Endodermal cell (in vitro differentiated cells): ENCODE results near the gene INSC. TPM values are rescaled to one million over a fixed set of nuclear protein-coding genes. Genes with fewer than 3 reads are reported as not detected.

ENCODE experiments used
- DNase-seq: peaks from one replicate; pipeline ENCODE4 v3.0.0-alpha.2; 2017
- H3K27ac ChIP-seq: 2 replicates; pipeline ENCODE4 v1.5.1; 2013; ENCODE audit warnings: mild to moderate bottlenecking, low read depth, low read length, moderate library complexity
- H3K27me3 ChIP-seq: 2 replicates; pipeline ENCODE4 v1.6.1; 2013; ENCODE audit warnings: mild to moderate bottlenecking, low read length, moderate library complexity; ENCODE audit not compliant: insufficient read depth, control insufficient read depth, poor library complexity, severe bottlenecking
- H3K36me3 ChIP-seq: 2 replicates; pipeline ENCODE4 v1.7.0; 2013; ENCODE audit warnings: mild to moderate bottlenecking, low read length, moderate library complexity; ENCODE audit not compliant: control insufficient read depth, insufficient read depth
- H3K4me1 ChIP-seq: one replicate; pipeline ENCODE4 v1.7.0; 2013; ENCODE audit warnings: low read length; ENCODE audit not compliant: control insufficient read depth, insufficient read depth
- H3K4me3 ChIP-seq: 2 replicates; pipeline ENCODE4 v1.5.1; 2013; ENCODE audit warnings: mild to moderate bottlenecking, low read length, moderate library complexity
- H3K9ac ChIP-seq: 2 replicates; pipeline ENCODE4 v1.6.1; 2013; ENCODE audit warnings: mild to moderate bottlenecking, low read length, moderate library complexity; ENCODE audit not compliant: poor library complexity, severe bottlenecking; ENCODE audit errors: extremely low read depth
- H3K9me3 ChIP-seq: 2 replicates; pipeline ENCODE4 v1.6.1; 2013; ENCODE audit warnings: mild to moderate bottlenecking, low read length, moderate library complexity; ENCODE audit not compliant: control insufficient read depth
- H3K27ac Mint-ChIP-seq: 2 replicates; pipeline ENCODE4 v1.8.0; 2020; ENCODE audit warnings: mixed read lengths
- H3K27me3 Mint-ChIP-seq: 2 replicates; pipeline ENCODE4 v1.8.0; 2021; ENCODE audit warnings: mild to moderate bottlenecking, mixed read lengths; ENCODE audit not compliant: insufficient read depth
- H3K36me3 Mint-ChIP-seq: 2 replicates; pipeline ENCODE4 v1.8.0; 2020; ENCODE audit warnings: low read depth, mixed read lengths
- H3K4me1 Mint-ChIP-seq: 2 replicates; pipeline ENCODE4 v1.8.0; 2020; ENCODE audit warnings: mixed read lengths
- H3K4me3 Mint-ChIP-seq: 2 replicates; pipeline ENCODE4 v1.8.0; 2020; ENCODE audit warnings: mild to moderate bottlenecking, moderate library complexity, mixed read lengths
- H3K9me3 Mint-ChIP-seq: 2 replicates; pipeline ENCODE4 v1.8.0; 2020; ENCODE audit warnings: mild to moderate bottlenecking, mixed read lengths
- CTCF ChIP-seq: fragments of 200-600 bp; sonication (generic); conservative IDR thresholded peaks from 2 replicates; pipeline ENCODE4 v1.5.0; 2021; ENCODE audit warnings: antibody characterized with exemption, mild to moderate bottlenecking
- WGBS, 2 experiments: methylation state at CpG; one replicate each; pipeline versions ENCODE4 v1.1.5 to v1.1.7; 2013; ENCODE audit warnings: missing lambda C conversion rate in 2 of 2, mixed read lengths in 1 of 2; ENCODE audit not compliant: insufficient coverage in 1 of 2, insufficient read length in 1 of 2; 5-methylcytosine and 5-hydroxymethylcytosine counted together
- total RNA-seq, 2 donors: library from RNA; stranded (reverse); fragmentation: NEBNext Ultra II Directional in 1 of 2; extraction: Animal tissue kit (Norgen Biotek cat#: 25700) in 1 of 2; gene quantifications; 2 replicates in 1 of 2; 3 replicates in 1 of 2; pipeline ENCODE4 v1.2.1, GENCODE V29; 2021

Gene INSC
- total RNA-seq, 2 donors from 2014 or later = not detected

DNA sequence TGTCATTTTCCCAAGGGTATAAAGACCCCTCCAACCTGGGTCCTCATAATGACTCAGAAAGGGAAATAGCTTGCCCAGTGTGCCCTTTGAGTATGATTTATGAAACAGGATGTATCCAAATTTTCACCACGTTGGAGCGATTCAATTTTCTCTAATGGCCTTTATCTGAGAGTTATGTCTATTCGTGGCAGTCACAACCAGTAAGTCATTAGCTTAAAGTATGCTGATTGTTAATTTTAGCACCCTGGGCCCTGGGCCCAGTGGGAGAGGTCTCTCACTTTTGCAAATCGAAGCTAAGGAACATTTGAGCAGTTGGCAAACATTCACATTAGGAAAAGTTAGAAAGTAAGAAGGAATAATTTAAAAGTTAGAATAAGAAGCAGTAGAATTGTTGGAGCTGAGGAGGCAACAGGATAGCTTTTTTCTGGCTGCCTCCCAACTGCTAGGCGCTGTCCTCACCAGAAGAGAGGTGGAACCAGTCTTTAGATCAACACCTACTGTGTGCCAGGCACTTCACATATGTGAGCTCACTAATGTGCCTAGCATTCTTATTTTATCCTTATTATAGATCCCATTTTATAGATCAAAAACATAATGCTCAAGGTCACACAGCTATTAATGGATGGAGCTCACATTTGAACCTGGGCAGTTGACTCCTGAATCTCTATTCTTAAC lies 24.5 kb downstream of the INSC start:
- Histone ChIP-seq H3K9ac (no peak overlapping the region), H3K9me3 (no peaks in the 10 kb centered on the region), H3K27ac (no peak overlapping the region), H3K4me3 (no peak overlapping the region), H3K36me3 (no peaks in the 10 kb centered on the region), H3K27me3 (no peaks in the 10 kb centered on the region), H3K4me1 (no peaks in the 10 kb centered on the region)
- no peak overlapping the region for H3K4me3 Mint-ChIP-seq
- H3K27ac Mint-ChIP-seq = no peak overlapping the region
- TF ChIP-seq CTCF = no peak
- H3K27me3 Mint-ChIP-seq = peaks cover 2% of the 10 kb centered on the region
- H3K9me3 Mint-ChIP-seq = no peaks in the 10 kb centered on the region
- H3K36me3 Mint-ChIP-seq = no peaks in the 10 kb centered on the region
- no peaks in the 10 kb centered on the region for H3K4me1 Mint-ChIP-seq
- DNase-seq = no peak
- 85 to 93% methylated on average over 4 to 5 of the region's 5 CpGs for WGBS, 2 experiments

DNA sequence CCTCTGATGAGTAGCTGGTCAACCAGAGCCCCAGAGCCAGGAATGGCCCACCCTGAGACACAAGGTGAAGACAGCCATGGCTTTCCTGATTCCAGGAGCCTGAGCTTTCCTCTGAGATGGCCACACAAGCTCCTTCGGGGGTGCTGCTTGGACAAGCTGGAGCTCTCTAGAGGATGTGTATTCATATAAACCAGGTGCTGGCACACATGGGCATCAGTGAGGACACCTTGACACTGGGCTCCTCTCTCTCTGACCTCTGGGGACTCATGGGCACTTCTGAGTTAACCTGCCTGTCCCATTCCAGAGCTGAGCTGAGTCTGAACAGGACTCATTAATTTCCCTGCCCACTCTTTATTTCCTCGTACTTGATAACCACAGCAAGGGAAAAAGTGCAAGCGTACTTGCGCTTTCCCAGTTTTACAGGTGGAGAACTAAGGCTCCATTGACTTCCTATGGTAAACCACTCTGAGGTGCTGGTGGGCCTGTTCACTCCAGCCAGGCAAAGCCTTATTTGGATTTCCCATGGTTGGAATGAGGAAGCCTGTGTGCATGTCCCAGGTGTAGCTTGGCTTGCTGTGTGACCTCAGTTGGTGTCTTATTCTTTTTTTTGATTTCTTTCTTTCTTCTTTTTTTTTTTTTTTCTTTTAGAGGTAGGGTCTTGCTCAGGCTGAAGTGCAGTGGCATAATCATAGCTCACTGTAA lies 25.4 kb downstream of the INSC start:
- TF ChIP-seq CTCF = no peak
- no peak overlapping the region for H3K27ac ChIP-seq
- H3K4me1 ChIP-seq = no peaks in the 10 kb centered on the region
- no peaks in the 10 kb centered on the region for H3K36me3 ChIP-seq
- Mint-ChIP-seq H3K4me1 (peaks cover 8% of the 10 kb centered on the region), H3K36me3 (no peaks in the 10 kb centered on the region), H3K4me3 (no peak overlapping the region), H3K27me3 (peaks cover 2% of the 10 kb centered on the region), H3K9me3 (no peaks in the 10 kb centered on the region), H3K27ac (no peak overlapping the region)
- no peaks in the 10 kb centered on the region for H3K27me3 ChIP-seq
- DNase-seq = no peak
- H3K9ac ChIP-seq = no peak overlapping the region
- H3K9me3 ChIP-seq = no peaks in the 10 kb centered on the region
- H3K4me3 ChIP-seq = no peak overlapping the region
- WGBS, 2 experiments = 96% methylated on average over 4 of the region's 4 CpGs

GRCh38 chr11:15141381-15141780 lies 26.7 kb downstream of the INSC start:
- no peaks in the 10 kb centered on the region for H3K9me3 ChIP-seq
- H3K9ac ChIP-seq = no peak overlapping the region
- H3K4me3 Mint-ChIP-seq = no peak overlapping the region
- H3K27ac Mint-ChIP-seq = no peak overlapping the region
- no peak for TF ChIP-seq CTCF
- H3K36me3 Mint-ChIP-seq = no peaks in the 10 kb centered on the region
- H3K4me3 ChIP-seq = no peak overlapping the region
- H3K27ac ChIP-seq = no peak overlapping the region
- H3K4me1 ChIP-seq = no peaks in the 10 kb centered on the region
- H3K27me3 Mint-ChIP-seq = no peaks in the 10 kb centered on the region
- no peaks in the 10 kb centered on the region for H3K9me3 Mint-ChIP-seq
- WGBS, 2 experiments = 90 to 91% methylated on average over 2 to 3 of the region's 3 CpGs
- H3K4me1 Mint-ChIP-seq = peaks cover 18% of the 10 kb centered on the region
- DNase-seq = no peak
- no peaks in the 10 kb centered on the region for H3K27me3 ChIP-seq
- H3K36me3 ChIP-seq = no peaks in the 10 kb centered on the region
